Measurements from ENCODE around the gene DAGLB.
A peak's percentile ranks its signal among the peaks of the same experiment; 100 is the strongest.
"Not testable (repeated sequence)": the region's sequence is repeated elsewhere in the genome, so short reads cannot be mapped to it uniquely, and the experiment has no call there.

The DAGLB gene

GRCh38 chr7:6461946-6462550 is 14.3 kb upstream of the DAGLB start:
- H3K4me3 ChIP-seq (ENCODE audit: low read depth, low read length) = no peak overlapping the region

GRCh38 chr7:6460990-6461584 is 13.3 kb upstream of the DAGLB start:
- no peak overlapping the region for H3K4me3 ChIP-seq (ENCODE audit: low read depth, low read length)

DNA sequence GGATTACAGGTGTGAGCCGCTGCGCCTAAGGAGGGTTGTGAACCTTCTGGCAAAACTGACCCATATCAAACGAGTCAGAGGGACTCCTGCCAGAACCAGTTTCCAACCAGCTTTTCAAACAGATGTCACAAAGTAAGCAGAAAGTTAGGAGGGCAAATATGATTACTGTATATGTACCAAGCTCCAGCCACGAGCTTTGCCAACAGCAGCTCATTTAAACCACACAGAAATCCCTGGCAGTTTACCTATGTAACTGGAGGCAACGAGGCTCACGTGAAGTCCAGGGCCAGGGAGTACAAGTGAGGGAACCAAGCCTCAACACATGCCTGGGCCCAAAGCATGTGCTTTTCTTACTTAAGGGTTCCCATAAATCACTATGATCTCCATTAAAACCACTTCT is 12.5 kb upstream of the DAGLB start:
- no peak overlapping the region for H3K4me3 ChIP-seq (ENCODE audit: low read depth, low read length)

DNA sequence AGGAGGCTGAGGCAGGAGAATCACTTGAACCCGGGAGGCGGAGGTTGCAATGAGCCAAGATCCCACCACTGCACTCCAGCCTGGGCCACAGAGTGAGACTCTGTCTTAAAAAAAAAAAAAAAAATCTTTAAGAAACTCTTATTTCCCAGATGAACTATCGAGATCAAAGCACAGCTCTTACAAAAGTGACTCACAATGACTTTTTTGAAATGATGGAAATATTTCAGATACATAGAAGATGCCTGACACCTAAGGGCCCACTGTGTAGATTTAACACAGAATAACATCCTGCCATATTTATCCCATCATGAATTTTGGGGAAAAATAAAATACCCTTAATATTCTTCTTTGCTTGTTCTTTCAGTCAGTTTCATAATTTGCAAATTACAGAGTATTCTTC is 10.9 kb upstream of the DAGLB start:
- H3K4me3 ChIP-seq (ENCODE audit: low read depth, low read length) = not testable (repeated sequence)

DNA sequence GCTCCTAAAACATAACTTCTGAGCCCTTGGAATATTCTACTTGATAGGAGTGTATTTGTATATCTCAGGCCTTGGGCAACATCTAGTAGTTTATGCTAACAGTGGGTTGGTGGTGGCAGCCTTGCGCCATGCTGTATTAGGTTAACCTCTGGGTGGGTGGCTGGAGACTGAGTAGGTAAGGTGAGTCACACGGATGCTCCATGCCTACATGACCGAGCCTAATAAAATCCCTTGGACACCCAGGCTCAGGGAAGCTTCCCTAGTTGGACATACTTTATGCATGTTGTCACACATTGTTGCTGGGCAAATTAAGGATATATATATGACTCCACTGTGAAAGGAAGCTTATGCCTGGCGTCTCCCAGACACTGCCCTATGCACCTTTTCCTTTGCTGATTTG is 6.0 kb upstream of the DAGLB start:
- H3K4me3 ChIP-seq (ENCODE audit: low read depth, low read length) = no peak overlapping the region

GRCh38 chr7:6451224-6451705 is 3.5 kb upstream of the DAGLB start:
- H3K4me3 ChIP-seq (ENCODE audit: low read depth, low read length) = no peak overlapping the region

GRCh38 chr7:6450591-6450990 is 2.8 kb upstream of the DAGLB start:
- not testable (repeated sequence) for H3K4me3 ChIP-seq (ENCODE audit: low read depth, low read length)

- not testable (repeated sequence) for H3K4me3 ChIP-seq (ENCODE audit: low read depth, low read length)
Measured at GRCh38 chr7:6449884-6450283, 2.1 kb upstream of the DAGLB start.

- no peak overlapping the region for H3K4me3 ChIP-seq (ENCODE audit: low read depth, low read length)
Measured at GRCh38 chr7:6448943-6449543, 1.3 kb upstream of the DAGLB start.

- peak overlapping the region; percentile 93 for H3K4me3 ChIP-seq (ENCODE audit: low read depth, low read length)
Measured at GRCh38 chr7:6446838-6447580, 745 bp downstream of the DAGLB start.

DNA sequence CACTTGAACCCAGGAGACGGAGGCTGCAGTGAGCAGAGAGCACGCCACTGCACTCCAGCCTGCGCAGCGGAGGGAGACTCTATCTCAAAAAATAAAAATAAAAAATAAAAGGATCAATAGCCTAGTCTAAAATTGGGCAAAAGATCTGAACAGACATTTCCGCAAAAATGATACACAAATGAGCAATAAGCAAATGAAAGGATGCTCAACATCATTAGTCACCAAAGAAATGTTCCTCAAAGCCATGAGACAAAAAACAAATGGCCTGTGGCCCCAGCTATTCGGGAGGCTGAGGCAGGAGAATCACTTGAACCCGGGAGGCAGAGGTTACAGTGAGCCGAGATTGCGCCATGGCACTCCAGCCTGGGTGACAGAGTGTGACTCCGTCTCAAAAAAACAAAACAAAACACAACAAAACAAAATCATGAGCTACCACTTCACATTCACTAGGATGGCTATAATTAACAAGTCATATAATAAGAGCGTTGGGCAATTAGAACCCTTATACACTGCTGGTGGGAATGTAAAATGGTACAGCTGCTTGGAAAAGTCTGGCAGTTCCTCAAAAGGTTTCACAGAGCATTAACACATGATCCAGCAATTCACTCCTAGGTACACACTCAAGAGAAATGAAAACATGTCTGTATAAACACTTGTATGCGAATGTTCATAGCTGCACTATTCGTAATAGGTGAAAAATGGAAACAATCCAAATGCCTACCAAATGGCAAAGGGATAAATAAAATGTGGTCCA is 3.1 kb downstream of the DAGLB start:
- H3K4me3 ChIP-seq (ENCODE audit: low read depth, low read length) = no peak overlapping the region

GRCh38 chr7:6443372-6443941 is 4.3 kb downstream of the DAGLB start:
- no peak overlapping the region for H3K4me3 ChIP-seq (ENCODE audit: low read depth, low read length)

GRCh38 chr7:6442114-6442513 is 5.6 kb downstream of the DAGLB start:
- no peak overlapping the region for H3K4me3 ChIP-seq (ENCODE audit: low read depth, low read length)

- no peak overlapping the region for H3K4me3 ChIP-seq (ENCODE audit: low read depth, low read length)
Measured at GRCh38 chr7:6440381-6440780, 7.4 kb downstream of the DAGLB start.

GRCh38 chr7:6438427-6438826 is 9.3 kb downstream of the DAGLB start:
- H3K4me3 ChIP-seq (ENCODE audit: low read depth, low read length) = no peak overlapping the region

DNA sequence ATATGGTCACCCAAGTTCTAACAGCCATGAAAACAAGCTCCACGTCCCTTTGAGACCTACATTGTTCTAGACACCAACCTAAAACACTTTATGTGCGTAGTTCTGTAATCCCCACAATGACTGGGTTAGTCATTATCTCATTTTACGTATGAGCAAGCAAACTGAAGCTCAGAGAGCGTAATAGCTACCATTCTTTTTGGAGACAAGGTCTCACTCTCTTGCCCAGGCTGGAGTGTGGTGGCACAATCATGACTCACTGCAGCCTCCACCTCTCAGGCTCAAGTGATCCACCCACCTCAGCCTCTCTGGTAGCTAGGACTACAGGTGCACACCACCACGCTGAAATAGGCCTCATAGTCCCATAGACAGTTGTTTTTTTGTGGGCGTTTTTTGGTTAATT is 10.5 kb downstream of the DAGLB start:
- no peak overlapping the region for H3K4me3 ChIP-seq (ENCODE audit: low read depth, low read length)

- H3K4me3 ChIP-seq (ENCODE audit: low read depth, low read length) = no peak overlapping the region
Measured at GRCh38 chr7:6436385-6436685, 11.4 kb downstream of the DAGLB start.

- no peak overlapping the region for H3K4me3 ChIP-seq (ENCODE audit: low read depth, low read length)
Measured at GRCh38 chr7:6435486-6436384, 12.0 kb downstream of the DAGLB start.

DNA sequence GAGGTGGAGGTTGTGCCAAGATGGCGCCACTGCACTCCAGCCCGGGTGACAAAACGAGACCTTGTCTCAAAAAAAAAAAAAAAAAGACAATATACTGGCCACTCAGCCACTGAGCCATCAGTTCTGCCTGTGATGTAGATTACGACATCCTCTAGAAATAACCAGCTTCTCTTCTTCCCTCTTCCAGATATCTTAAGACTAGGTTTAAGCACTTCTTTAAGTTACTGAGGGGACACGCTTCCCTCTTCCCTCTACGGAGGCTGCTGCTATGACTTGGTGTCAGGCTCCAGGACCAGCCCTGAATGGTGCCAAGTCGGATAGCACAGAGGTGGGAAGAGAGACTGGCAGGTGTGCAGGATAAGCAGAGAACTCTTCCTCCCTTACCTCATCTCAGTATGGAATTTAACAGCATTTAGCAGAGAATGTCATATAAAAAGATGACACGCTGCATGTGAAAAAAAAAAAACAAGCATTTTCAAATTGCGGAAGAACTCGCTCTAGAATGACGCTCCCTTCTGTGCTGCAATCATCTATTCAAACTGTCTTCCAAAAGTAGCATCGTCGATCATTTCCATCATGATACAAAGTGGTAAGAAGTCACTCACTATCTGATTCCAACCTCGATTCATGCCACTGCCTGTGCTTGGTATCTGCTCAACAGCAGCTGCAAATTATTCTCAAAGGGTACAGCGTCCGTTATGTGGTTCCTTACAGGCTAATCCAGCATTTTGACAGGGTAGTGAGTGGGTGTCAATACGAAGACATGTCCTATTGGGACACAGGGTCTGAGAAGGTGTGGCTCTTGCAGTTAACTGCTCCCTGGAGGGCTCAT is 13.8 kb downstream of the DAGLB start:
- H3K4me3 ChIP-seq (ENCODE audit: low read depth, low read length) = no peak overlapping the region
